A549 (cell line): ENCODE measurements around the gene PTGDS. TPM values are rescaled to one million over a fixed set of nuclear protein-coding genes. Genes with fewer than 3 reads are reported as not detected.

Experiments
- ATAC-seq, 2 experiments: fragments of 200-7000 bp in 1 of 2; fragments of >200 bp in 1 of 2; cut with Nextera tagmentation in 1 of 2; cut with Tn5 transposase in 1 of 2; 3 replicates each; pipeline versions ENCODE4 v1.8.0 to v1.9.1; 2018 to 2020; ENCODE audit warnings: mild to moderate bottlenecking in 1 of 2, moderate library complexity in 1 of 2
- CTCF ChIA-PET: fragments of 300-600 bp; sonication (Branson Sonifier 250); formaldehyde crosslinking; extraction: SDS; loops from one replicate; lab custom pipeline; 2021; ENCODE audit warnings: antibody characterized with exemption, inconsistent platforms; lab: Yijun Ruan, JAX
- POLR2A ChIA-PET: fragments of 350-600 bp; formaldehyde crosslinking; extraction: SDS; loops from one replicate; lab custom pipeline; 2021; ENCODE audit warnings: antibody characterized with exemption, inconsistent platforms; lab: Yijun Ruan, JAX
- DNase-seq, 2 experiments: peaks; one replicate each; pipeline versions ENCODE4 v3.0.0 to v3.0.0-alpha.2; 2011 to 2016; ENCODE audit warnings: low read depth in 1 of 2, low spot score in 1 of 2
- FAIRE-seq: peaks from 2 replicates; lab custom pipeline; 2011; peaks lifted over from hg19 to GRCh38; lab: Jason Lieb, UNC
- H3K27ac ChIP-seq, 2 experiments: fragments of >200 bp; sonication (Bioruptor Twin); formaldehyde crosslinking; 3 replicates each; pipeline ENCODE4 v1.5.1; 2016 to 2017
- H3K4me1 ChIP-seq: fragments of >200 bp; sonication (Bioruptor Twin); formaldehyde crosslinking; 3 replicates; pipeline ENCODE4 v1.6.1; 2016
- H3K4me2 ChIP-seq: fragments of >200 bp; sonication (Bioruptor Twin); formaldehyde crosslinking; 3 replicates; pipeline ENCODE4 v1.6.1; 2016
- H3K4me3 ChIP-seq: fragments of >200 bp; sonication (Bioruptor Twin); formaldehyde crosslinking; 3 replicates; pipeline ENCODE4 v1.5.1; 2016
- H3K9me3 ChIP-seq: fragments of >200 bp; sonication (Bioruptor Twin); formaldehyde crosslinking; 3 replicates; pipeline ENCODE4 v1.6.1; 2016
- BHLHE40 ChIP-seq: IDR thresholded peaks from 2 replicates; pipeline ENCODE4 v1.6.1; 2012; ENCODE audit warnings: low read depth, low read length, inconsistent platforms
- CEBPB ChIP-seq, 2 experiments: fragments of >200 bp in 1 of 2; sonication (Bioruptor Twin) in 1 of 2; formaldehyde crosslinking in 1 of 2; IDR thresholded peaks; 2 replicates each; pipeline ENCODE4 v1.6.1; 2012 to 2016
- E2F6 ChIP-seq: IDR thresholded peaks from 2 replicates; pipeline ENCODE4 v1.6.1; 2012; ENCODE audit warnings: low read depth, borderline replicate concordance
- EHF ChIP-seq: fragments of 250-450 bp; sonication (Bioruptor Pico); IDR thresholded peaks from 2 replicates; pipeline ENCODE4 v1.5.0; 2020; ENCODE audit warnings: mild to moderate bottlenecking
- EHMT2 ChIP-seq: fragments of 200-600 bp; sonication (generic); IDR thresholded peaks from 2 replicates; pipeline ENCODE4 v1.6.1; 2016; ENCODE audit warnings: antibody characterized with exemption, low read depth, mild to moderate bottlenecking, moderate library complexity
- EP300 ChIP-seq, 2 experiments: fragments of >200 bp; sonication (Bioruptor Twin); formaldehyde crosslinking; IDR thresholded peaks; 2 replicates in 1 of 2; 3 replicates in 1 of 2; pipeline ENCODE4 v1.6.1; 2016 to 2017
- GATA3 ChIP-seq: IDR thresholded peaks from 2 replicates; pipeline ENCODE4 v1.6.1; 2012; ENCODE audit warnings: borderline replicate concordance
- HDAC2 ChIP-seq: fragments of 200-600 bp; sonication (generic); IDR thresholded peaks from 2 replicates; pipeline ENCODE4 v1.6.1; 2016
- HES2 ChIP-seq: fragments of >200 bp; sonication (Bioruptor Twin); formaldehyde crosslinking; IDR thresholded peaks from 2 replicates; pipeline ENCODE4 v1.6.1; 2016
- HOXB13 ChIP-seq: fragments of 250-450 bp; sonication (Bioruptor Pico); IDR thresholded peaks from 2 replicates; pipeline ENCODE4 v1.5.0; 2020; ENCODE audit warnings: low read depth, mild to moderate bottlenecking, moderate library complexity
- HOXB5 ChIP-seq: fragments of 250-450 bp; sonication (Bioruptor Pico); IDR thresholded peaks from 2 replicates; pipeline ENCODE4 v1.5.0; 2020; ENCODE audit warnings: mild to moderate bottlenecking, moderate library complexity
- JUNB ChIP-seq: fragments of >200 bp; sonication (Bioruptor Twin); formaldehyde crosslinking; IDR thresholded peaks from 2 replicates; pipeline ENCODE4 v1.6.1; 2016
- KDM5A ChIP-seq: fragments of 200-600 bp; sonication (generic); IDR thresholded peaks from 2 replicates; pipeline ENCODE4 v1.6.1; 2016; ENCODE audit warnings: antibody characterized with exemption, mild to moderate bottlenecking
- MYC ChIP-seq: IDR thresholded peaks from 2 replicates; pipeline ENCODE4 v1.6.1; 2012; ENCODE audit warnings: mild to moderate bottlenecking, inconsistent platforms, low read length, improper control_type of control experiment, borderline replicate concordance
- NFE2L2 ChIP-seq: fragments of 150-350 bp; conservative IDR thresholded peaks from 2 replicates; pipeline ENCODE4 v1.6.1; 2014; ENCODE audit warnings: low read length
- NR3C1 ChIP-seq: fragments of >200 bp; sonication (Bioruptor Twin); formaldehyde crosslinking; IDR thresholded peaks from 3 replicates; pipeline ENCODE4 v1.6.1; 2017
- RFX5 ChIP-seq: fragments of 450-650 bp; IDR thresholded peaks from 2 replicates; pipeline ENCODE4 v1.7.1; 2014; ENCODE audit warnings: antibody characterized with exemption, mild to moderate bottlenecking, moderate library complexity
- TP53 ChIP-seq: fragments of 250-450 bp; sonication (Bioruptor Pico); IDR thresholded peaks from 2 replicates; pipeline ENCODE4 v1.5.0; 2021; ENCODE audit warnings: mild to moderate bottlenecking, moderate library complexity
- ZC3H11A ChIP-seq: fragments of 450-650 bp; IDR thresholded peaks from 2 replicates; pipeline ENCODE4 v1.6.1; 2014; ENCODE audit warnings: antibody characterized with exemption, mild to moderate bottlenecking
- ZSCAN20 ChIP-seq: fragments of 250-450 bp; sonication (Bioruptor Pico); IDR thresholded peaks from 2 replicates; pipeline ENCODE4 v1.8.0; 2022; ENCODE audit warnings: mild to moderate bottlenecking, moderate library complexity
- WGBS: methylation state at CpG from one replicate; pipeline ENCODE4 v1.1.6; 2017; ENCODE audit errors: missing lambda C conversion rate; 5-methylcytosine and 5-hydroxymethylcytosine counted together
- polyA plus RNA-seq, 4 experiments: library from polyadenylated mRNA; depleted of rRNA in 3 of 4; stranded (reverse); fragments of >200 nt; fragmentation: RNase III in 1 of 4; extraction: RNeasy Plus Mini Kit Qiagen cat#74134 plus additional on column Dnase treatment in 1 of 4; gene quantifications; 2 replicates in 3 of 4; 3 replicates in 1 of 4; pipeline ENCODE4 v1.2.3, GENCODE V29; 2011 to 2017
- TF ChIP-seq, protein P1 (sequence below): fragments of 450-650 bp; IDR thresholded peaks from 2 replicates; pipeline ENCODE4 v1.6.1; 2014; ENCODE audit warnings: antibody characterized with exemption
- TF ChIP-seq, protein P2 (sequence below): IDR thresholded peaks from 2 replicates; pipeline ENCODE4 v1.6.1; 2012

Gene PTGDS
- polyA plus RNA-seq, 2 of the 4 experiments (the other 2 are of a cell fraction) = 0.26 to 0.31 TPM

- peaks cover 31% of the 10 kb centered on the region for H3K4me1 ChIP-seq
- ChIA-PET CTCF (interaction anchor here (0.5 to 11.3 kb wide), 4 partner anchors 37 to 117 kb away, joined by 3 to 282 read pairs (median 4); partner anchors contain the start of genes ABCA2 and FUT7), POLR2A (interaction anchor here (1.0 to 1.4 kb wide), 2 partner anchors 7 to 41 kb away, joined by 3 to 4 read pairs; partner anchors contain the start of gene PAXX)
- TF ChIP-seq NR3C1 (no peak), BHLHE40 (no peak), HES2 (no peak), ZSCAN20 (CRISPR knock-in tag) (no peak), GATA3 (no peak), MYC (no peak), TP53 (CRISPR knock-in tag) (no peak), CEBPB (IDR thresholded peaks at IDR 0.05) (no peak), ZC3H11A (no peak), HDAC2 (no peak)
- TF ChIP-seq, protein P1, sequence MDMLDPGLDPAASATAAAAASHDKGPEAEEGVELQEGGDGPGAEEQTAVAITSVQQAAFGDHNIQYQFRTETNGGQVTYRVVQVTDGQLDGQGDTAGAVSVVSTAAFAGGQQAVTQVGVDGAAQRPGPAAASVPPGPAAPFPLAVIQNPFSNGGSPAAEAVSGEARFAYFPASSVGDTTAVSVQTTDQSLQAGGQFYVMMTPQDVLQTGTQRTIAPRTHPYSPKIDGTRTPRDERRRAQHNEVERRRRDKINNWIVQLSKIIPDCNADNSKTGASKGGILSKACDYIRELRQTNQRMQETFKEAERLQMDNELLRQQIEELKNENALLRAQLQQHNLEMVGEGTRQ = no peak
- TF ChIP-seq, protein P2, sequence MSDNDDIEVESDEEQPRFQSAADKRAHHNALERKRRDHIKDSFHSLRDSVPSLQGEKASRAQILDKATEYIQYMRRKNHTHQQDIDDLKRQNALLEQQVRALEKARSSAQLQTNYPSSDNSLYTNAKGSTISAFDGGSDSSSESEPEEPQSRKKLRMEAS = no peak
- 58% methylated on average over 7 of the region's 9 CpGs for WGBS
- H3K27ac ChIP-seq = peak overlapping the region; percentile 94 to 98
- peak overlapping the region; percentile 60 for H3K4me3 ChIP-seq
- no peak for FAIRE-seq
- DNase-seq = no peak
- ATAC-seq = peak; percentile 2 to 4; a peak in 4 of 6 replicates
- peak overlapping the region; percentile 92 for H3K4me2 ChIP-seq
- H3K9me3 ChIP-seq = no peaks in the 10 kb centered on the region
Measured at GRCh38 chr9:136950656-136951276, 26.5 kb upstream of the PTGDS start.

DNA sequence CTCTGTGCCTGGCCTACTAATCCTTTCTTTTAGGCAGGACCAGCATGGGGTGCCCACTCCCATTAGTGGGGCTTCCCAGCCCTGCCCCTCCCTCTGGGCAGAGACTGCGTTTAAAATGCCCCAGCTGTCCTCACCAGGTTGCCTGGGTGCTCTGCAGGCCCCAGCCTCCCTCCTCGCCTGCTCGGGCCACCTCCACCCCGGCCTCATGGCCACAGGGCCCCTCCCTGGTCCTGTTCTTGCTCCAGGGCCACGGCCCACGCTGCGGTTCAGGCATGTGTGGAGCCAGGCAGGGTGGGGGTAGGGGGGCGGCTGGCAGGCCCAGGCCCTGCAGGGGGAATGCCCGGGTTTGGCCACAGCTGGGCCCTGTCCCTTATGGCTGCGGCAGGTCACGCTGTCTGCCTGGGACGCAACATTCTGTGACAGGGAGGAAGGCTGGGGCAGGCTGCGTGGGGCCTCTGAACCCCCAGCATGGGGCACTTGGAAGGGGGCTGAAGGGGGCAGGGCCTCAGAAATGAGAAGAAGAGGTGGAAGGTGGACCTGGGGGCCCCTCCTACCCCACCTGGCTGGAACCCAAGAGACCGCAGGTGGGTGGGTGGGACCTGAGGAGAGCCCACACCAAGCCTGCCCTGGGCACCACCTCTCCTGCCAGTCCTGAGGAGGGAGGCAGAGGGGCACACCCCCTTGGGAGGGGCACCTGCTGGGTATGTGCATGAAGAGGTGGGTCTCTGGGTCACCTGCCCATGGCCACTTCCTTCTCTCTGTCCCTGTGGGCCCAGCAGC, 25.6 kb upstream of the PTGDS start, which contains the start of gene LCN12:
TSS of gene LCN12 (plus strand) at position 733 of the 780 bp plus-strand sequence. CDS start 55 bp downstream, outside the sequence.
- FAIRE-seq (no peak), DNase-seq (no peak), ATAC-seq (no peak)
- no peaks in the 10 kb centered on the region for H3K9me3 ChIP-seq
- WGBS = 86% methylated on average over 7 of the region's 14 CpGs
- CTCF ChIA-PET = interaction anchor here (1.5 to 11.3 kb wide), 2 partner anchors 80 to 116 kb away, joined by 4 to 282 read pairs; partner anchors contain the start of genes ABCA2 and FUT7
- TF ChIP-seq EHMT2 (no peak), HOXB13 (no peak), JUNB (no peak)
- H3K4me3 ChIP-seq = no peak within 1 kb of the TSS
- peaks cover 31% of the 10 kb centered on the region for H3K4me1 ChIP-seq
- peak within 1 kb of the TSS in 1 of 2 experiments; percentile 98; a peak in 3 of 6 replicates for H3K27ac ChIP-seq
- POLR2A ChIA-PET = interaction anchor here (1.0 kb wide), 1 partner anchor 40 kb away, joined by 4 read pairs; the partner anchor contains the start of gene PAXX
- no peak within 1 kb of the TSS for H3K4me2 ChIP-seq

DNA sequence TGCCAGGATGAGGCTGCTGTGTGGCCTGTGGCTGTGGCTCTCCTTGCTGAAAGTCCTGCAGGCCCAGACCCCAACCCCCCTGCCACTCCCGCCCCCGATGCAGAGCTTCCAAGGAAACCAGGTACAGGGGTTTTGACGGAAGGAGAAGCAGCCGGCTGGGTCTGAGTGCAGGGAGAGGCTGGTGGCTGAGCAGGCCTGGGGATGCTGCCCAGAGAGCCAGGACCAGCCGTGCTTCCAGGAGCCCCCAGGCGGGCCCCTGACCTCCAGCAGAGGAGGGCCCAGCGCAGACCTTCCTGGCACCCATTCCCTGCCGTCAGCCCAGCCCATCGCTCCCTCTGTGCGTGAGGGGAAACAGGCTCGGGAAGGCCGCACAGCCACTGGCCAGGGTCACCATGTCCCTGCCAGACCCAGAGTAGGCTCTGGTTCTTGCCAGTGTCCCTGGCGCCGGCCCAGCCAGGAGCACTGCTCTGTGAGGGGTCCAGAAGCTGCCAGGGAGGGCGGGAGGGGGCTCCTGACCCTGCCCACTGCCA, 24.9 kb upstream of the PTGDS start:
- CTCF ChIA-PET = interaction anchor here (0.5 to 11.3 kb wide), 5 partner anchors 21 to 179 kb away, joined by 3 to 282 read pairs (median 4); partner anchors contain the start of genes ABCA2 and FUT7
- 66% methylated on average over 5 of the region's 15 CpGs for WGBS
- peaks cover 26% of the 10 kb centered on the region for H3K4me1 ChIP-seq
- 0 out of 6 replicates have a peak overlapping the region, but pooled peaks of 1 of the 2 experiments have one; percentile 19 for H3K27ac ChIP-seq
- FAIRE-seq = no peak
- ATAC-seq = no peak
- POLR2A ChIA-PET = interaction anchor here (0.7 kb wide), 1 partner anchor 224 kb away, joined by 7 read pairs; no protein-coding TSS in a partner anchor
- no peak for DNase-seq
- H3K9me3 ChIP-seq = no peaks in the 10 kb centered on the region
- TF ChIP-seq EHF (no peak), NFE2L2 (no peak), KDM5A (no peak), E2F6 (no peak), HOXB5 (no peak), EP300 (IDR thresholded peaks at IDR 0.05) (no peak), RFX5 (no peak)
- TF ChIP-seq, protein P1 = no peak
- no peak overlapping the region for H3K4me3 ChIP-seq
- no peak overlapping the region for H3K4me2 ChIP-seq
